Measurements from ENCODE around the gene MFRP.

Gene MFRP

DNA sequence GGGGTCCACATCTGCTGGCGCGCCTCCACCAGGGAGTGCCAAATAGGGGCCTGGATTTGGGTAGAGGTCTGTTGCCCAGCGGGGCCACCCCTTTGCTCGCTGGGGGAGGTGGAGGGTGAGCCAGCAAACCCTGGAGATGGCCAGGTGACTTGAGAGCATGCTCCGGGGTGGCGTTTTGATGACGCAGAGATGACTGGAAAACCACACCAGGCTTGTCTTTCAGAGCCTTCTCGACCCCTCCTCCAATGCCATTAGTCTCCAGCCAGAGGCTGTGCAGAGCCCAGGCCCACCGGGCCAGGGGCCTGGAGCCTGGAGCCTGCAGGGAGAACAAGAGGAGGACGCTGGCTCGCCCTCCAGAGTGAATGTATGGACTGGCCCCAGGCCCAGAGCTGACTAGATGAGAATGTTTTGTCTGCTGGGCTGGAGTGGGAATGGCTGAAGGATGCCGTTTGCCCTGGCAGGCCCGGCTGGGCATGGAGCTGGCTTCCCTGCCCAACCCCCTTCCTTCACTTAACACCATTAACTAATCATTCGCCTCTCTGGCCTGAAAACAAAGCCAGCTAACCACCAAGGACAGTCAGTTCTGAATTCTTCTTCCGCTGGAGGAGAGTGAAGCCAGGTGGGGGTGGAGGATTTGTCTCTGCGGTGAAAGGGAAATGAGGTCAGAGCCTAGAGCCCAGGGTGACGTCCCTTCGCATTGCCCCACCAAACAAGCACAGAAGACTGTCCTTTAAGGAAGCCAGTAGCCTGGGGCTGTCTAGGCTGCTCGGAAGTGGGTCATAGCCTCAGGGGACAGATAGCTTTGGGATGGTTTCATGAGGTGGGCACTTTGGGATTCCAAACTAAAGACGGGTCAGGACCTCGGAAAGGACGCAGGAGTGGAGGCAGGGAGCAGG, 28.0 kb downstream of the MFRP start:
- no peak for DNase-seq (ENCODE audit: low read depth in 2 of 2)

DNA sequence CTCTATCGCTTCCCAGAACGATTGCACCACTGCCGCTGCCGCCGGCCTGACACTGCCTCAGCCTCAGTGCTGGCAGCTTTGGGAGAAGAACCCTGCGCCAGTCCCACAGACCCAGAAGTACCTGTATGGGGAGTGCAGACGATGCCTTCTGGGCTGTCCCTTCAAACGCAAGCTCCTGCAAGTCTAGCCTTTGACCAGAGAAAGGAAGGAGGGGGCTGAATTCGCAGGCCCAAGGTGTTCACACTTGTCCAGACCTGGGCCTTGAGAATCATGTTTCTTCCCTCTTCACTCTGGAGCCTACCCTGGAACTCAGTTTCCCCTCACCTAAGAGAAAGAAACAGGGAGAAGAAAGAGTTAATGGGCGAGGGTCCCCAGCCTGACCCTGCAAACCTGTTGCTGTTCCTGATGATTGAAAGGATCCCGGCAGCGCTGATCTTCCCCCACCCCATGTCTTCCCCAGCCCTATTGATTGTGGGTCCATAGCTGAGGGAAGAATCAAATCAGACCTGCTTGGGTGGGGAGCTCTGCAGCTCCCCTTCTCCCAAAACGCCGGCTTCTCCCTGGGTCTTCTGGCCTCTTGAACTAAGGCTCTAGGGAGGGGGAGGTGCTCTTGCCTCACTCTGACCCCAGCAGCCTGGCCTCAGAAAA, 28.8 kb downstream of the MFRP start:
- DNase-seq (ENCODE audit: low read depth in 2 of 2) = no peak

DNA sequence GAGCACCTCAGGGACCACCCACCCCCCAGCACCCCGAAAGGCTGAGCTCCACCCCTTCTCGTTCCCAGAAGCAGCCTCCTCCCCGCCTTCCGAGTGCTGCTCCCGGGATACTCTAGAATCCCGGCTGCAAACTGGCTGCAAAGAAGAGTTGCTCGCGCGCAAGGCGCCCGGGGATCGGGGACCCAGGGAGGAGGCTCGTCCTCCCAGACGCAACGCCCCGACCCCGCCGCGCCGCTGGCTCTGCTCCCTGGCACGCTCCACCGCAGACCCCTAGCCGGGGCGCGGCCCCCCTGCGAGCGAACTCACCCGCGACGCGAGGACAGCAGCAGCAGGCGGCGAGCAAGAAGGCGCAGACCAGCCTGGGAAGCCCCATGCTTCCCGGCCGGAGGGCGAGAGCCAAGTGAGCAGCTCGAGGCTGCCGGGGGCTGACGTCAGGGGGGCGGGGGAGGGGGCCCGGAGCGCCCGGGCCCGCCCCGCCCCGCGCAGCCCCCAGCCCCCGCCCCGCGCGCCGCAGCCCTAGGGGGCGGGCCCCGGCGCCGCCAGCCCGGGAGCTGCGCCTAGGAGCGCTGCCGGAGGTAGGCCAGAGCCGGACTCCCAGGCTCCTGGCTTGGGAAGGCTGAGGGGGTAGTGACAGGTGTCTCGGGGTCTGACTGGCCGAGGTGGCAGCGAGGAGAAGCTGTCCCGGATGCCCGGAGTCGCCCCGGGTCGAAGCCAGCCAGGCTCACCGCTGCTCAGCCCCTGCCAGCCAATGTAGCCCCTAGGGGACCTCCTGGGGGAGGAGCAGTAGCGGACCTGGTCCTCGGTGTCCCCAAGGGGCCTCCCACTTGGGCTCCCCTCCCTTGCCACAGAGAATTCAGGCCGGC, 29.5 kb downstream of the MFRP start, which contains the start of gene MCAM:
Gene MCAM (minus strand): TSS at position 402 of the 863 bp plus-strand sequence. CDS start 29 bp downstream, at position 373.
- no peak for DNase-seq (ENCODE audit: low read depth in 2 of 2)

DNA sequence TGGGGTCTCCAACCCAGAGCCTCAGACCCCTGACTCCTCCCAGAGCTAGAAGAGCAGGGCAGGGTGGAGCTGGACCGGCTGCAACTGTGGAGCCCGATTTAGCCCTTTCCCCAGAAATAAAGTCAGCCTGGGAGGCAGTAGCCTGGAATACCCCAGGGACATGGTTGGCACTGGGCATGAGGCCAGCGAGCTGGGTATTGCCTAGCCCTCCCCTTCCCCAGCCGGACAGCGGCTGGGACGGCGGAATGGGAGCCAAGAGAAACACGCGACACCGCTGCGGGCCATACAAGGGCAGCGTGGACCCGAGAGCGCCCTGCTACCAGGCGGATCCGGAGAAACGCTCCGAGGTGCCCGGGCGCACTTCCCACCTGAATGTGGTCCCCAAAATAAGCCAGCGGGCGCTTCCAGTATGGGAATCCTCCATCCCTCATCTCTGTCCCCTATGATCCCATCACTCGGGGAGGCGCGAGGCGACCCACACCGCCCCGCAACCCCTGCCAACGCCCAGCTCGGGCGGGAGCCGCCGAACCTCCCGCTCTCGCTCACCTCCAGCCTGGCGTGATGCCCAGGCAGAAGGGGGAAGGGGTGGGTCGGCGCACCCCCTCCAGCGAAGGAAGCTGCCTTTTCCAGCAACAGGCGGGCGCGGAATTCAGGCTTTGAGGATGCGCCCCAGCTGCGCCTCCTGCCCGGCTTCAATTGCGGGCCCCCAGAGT, 30.3 kb downstream of the MFRP start:
- DNase-seq (ENCODE audit: low read depth in 2 of 2) = no peak

DNA sequence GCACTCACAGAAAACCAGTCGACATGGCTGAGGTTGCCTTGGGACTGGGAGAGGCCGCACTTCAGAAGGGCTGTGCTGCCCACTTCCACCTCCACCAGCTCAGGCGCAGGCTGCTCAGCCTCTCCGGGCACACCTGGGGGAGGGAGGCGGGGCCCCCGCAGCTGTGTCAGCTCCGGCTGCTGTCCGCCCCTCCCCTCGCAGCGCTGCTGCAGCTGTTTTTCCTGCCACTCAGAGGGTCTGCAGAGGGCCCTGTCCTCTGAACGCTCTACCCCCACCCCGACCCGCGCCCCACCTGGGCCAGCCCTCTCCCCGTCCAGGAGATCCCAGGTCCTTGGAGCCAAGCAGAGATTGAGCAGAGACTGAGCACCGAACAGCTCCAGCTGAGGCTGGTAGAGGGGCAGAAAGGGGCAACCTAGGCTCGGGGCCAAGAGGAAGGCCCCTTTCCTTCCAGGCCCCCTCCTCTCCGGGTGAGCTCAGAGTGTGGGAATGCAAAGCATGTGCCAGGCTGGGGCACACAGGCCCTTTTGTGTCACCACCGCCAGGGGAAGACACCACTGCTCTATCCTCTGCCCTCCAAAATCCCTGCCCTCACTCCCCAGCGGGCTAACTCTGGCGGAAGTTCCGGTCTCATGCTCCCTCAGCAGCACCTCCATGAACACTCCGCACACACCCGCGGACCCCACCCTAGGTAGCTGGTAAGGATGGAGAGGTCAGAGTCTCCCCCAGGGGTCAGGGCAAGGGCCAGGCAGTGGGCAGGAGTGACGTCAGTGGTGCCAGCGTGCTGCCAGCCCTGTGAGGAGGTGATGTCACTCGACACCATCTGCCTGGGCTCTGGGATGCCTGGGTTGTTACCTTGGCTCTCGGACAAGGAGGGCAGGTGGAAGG, 31.1 kb downstream of the MFRP start:
- DNase-seq (ENCODE audit: low read depth in 2 of 2) = no peak

DNA sequence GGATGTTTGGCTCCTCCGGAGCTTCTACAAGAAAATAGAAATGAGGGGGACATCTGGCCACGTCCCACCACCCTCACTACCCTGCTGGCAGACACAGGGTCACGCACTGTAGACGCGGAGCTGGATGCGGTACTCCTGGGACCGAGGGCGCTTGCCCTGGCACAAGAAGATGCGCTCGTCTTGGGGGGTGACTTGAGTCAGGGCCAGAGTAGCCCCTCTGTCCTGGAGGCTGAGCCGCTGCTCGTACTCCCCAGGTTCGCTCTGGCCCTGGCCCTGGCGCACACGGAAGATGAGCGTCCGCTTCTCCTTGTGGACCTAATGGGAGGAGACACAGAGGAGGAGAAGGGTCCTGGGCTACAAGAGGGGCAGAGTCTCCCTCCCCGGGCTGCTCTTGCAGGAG, 31.8 kb downstream of the MFRP start:
- DNase-seq (ENCODE audit: low read depth in 2 of 2) = no peak

DNA sequence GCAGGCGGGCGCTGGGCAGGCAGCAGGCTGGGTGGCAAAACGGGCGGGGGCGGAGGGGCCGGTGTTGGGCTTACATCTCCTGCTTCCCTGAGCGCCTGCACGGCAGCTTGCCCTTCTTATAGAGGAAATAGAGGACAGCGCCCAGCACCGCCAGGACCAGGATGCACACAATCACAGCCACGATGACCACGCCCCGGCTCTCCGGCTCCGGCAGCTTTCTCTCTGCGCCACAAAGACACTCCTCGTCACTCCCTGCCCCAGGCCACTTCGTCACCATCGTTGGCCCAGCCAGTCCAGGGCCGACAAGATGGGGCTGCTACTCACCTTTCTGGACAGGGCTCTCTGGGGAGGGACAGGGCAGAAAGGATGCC, 35.8 kb downstream of the MFRP start:
- DNase-seq (ENCODE audit: low read depth in 2 of 2) = no peak

DNA sequence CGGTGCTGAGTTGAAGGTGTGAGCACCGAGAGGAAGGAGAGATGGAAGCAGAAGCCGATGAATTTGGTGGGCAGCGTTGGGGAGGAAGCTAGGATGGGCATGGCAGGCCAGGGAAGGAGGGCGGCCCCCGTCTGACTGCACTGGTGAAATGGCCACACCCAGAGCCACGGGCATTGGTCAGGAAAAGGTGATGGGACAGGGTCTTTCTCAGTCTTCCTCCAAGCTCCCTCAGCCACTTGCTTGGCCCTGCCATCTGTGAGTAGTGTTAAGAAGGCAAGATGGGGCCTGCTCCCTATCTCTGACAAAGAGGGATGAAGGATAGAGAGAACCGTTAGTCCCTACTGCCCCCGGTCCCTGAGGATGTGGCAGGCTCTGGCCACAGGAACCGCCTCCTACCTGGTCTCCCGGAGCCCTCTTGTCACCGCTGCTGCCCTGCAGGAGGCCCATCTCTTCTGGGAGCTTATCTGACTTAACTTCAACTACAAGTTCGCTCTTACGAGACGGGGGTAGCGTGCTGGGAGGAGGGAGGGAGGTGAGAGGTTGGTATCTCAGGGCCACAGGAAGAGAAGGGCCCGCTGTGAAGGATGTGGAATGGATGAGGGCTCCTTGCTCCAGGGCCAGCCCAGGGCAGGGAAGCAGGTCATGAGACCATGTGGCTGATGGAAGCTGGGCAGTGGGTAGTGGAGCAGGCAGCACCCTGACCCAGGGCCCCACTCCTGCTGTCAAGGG, 36.4 kb downstream of the MFRP start:
- no peak for DNase-seq (ENCODE audit: low read depth in 2 of 2)

DNA sequence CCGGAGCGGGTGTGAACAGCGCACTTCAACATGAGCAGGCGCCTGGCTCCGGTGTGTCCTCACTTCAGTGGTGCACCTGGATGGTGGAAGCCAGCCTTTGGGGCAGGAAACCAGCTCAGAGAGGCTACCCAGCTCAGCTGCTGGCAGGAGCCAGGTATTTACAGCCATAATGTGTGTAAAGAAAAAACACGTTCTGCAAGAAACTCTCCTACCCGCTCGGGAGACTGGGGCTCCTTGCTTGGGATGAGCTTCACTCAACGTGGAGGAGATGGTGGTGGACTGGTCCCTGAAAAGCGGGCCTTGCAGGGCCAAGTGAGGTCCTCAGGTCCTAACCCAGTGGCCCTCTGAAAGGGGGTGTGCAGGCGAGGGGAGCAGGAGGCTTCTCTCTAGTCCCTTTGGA, 37.1 kb downstream of the MFRP start:
- DNase-seq (ENCODE audit: low read depth in 2 of 2) = no peak

DNA sequence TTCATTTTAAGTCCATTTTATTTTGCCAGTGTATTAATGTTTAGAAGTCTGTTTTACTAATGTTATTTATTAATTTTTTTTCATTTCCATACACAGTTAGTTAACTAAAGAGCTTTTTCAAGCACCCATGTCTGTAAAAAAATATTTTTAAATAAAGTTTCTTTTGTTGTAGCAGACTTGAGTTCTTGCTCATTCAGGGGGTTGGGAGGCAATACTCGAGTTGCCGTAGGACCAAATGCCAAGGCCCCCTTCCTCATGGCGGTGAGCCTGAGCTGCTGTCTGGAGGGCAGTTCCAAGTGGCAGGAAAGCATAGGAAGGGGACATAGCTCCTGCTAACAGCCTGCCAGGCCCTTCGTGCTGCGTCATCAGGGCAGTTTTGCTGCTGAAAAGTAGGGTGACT, 38.5 kb downstream of the MFRP start:
- DNase-seq (ENCODE audit: low read depth in 2 of 2) = no peak

DNA sequence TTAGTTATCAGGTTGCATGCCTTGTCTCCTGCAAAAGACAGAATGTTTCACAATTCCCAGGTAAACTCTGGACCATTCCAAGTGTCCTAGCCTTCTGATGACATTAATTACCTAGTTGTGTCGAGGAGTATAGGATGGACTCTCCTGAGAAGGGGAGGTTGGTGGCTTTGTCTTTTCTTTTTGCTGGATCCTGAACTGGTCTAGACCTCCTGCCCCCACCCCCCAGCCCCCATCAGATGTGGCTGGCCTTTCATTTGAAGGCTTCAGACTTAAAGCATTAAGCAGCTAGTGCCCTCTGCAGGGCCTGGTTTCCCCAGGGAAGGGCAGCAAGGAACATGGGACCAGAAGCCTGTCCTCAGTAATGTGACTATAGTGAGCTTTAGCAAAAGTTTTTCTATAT, 39.3 kb downstream of the MFRP start:
- no peak for DNase-seq (ENCODE audit: low read depth in 2 of 2)

DNA sequence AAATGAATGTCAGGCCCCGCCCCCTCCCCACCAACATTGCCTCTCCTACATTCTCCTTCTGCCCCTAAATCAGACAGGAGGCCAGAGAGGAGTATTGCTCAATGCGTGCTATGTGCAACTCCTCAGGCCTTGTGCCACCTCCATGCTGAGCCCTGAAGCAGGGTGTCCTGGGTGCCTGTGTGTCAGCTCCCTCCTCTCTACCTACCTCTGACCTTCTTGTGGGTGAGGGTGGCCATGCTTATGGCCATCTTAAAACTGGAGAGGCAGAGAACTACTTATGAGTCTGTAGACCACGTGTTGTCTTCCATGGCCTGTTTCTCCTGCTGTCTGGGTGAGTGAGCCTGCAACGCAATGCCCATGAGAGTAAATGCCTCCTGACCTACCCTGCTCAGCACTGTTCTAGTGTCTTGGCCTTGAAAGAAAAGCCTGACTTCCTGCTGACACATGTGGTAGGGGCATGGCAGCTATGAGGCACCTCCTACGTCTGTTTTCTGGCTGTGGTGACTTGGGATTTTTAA, 40.1 kb downstream of the MFRP start:
- no peak for DNase-seq (ENCODE audit: low read depth in 2 of 2)

DNA sequence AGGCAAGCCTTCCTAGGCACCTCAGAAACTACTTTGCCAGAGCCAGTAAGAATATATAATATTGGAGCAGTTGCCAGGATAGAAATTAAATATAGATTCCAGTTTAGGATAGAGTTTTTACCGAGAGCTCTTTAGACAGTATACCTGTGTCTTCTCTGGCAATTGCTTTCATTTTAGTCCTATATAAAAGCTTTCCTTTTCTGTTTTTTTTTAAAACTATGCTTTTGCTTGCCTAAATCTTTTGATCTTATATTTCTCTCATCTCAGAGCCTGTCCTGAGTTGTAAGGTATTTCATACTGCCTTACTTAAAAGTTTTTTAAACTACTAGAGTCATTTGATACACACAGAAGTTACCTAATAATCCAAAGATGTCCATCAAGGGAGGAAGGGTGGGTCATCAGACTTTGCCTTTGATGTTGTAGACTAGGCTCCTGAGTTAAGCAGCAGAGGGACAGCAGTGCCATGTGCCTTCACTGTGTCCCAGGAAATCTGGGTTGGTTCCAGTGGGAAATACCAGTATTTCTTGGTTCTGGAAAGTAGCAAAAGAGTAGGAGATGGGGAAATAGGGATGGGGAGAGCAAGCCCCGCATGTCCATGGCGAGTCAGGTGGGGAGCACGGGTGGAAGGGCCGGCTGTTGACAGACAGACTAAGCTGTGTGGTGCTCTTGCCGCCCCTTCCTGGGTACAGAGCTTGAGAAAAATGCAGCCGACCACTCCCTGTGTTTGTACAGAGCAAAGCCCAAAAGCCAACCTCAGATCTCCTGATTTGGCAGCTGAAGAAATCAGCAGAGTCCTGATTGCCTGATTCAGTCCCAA, 40.7 kb downstream of the MFRP start:
- no peak for DNase-seq (ENCODE audit: low read depth in 2 of 2)

DNA sequence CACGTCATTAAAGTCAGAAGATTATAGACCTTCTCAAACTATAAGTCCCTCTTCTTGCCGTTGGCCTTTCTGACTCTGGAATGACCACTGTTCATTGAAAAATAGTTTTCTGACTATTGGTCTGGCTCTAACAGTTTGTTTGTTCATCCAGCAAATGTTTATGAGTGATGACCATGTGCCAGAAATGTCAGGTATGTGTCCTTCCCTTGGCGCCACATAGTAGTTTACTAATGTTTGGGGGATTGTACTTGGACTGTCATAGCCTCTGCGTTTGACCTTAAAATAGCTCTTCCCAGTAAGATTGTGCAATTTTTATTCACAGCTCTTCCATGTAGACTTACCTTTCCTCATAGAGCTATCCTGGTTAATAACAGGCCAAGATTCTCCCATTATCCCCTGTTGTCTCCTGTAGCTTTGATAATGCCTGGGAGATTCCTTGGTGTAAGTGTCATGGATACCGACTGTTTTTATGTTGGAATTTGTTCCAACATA, 43.2 kb downstream of the MFRP start:
- DNase-seq (ENCODE audit: low read depth in 2 of 2) = no peak

DNA sequence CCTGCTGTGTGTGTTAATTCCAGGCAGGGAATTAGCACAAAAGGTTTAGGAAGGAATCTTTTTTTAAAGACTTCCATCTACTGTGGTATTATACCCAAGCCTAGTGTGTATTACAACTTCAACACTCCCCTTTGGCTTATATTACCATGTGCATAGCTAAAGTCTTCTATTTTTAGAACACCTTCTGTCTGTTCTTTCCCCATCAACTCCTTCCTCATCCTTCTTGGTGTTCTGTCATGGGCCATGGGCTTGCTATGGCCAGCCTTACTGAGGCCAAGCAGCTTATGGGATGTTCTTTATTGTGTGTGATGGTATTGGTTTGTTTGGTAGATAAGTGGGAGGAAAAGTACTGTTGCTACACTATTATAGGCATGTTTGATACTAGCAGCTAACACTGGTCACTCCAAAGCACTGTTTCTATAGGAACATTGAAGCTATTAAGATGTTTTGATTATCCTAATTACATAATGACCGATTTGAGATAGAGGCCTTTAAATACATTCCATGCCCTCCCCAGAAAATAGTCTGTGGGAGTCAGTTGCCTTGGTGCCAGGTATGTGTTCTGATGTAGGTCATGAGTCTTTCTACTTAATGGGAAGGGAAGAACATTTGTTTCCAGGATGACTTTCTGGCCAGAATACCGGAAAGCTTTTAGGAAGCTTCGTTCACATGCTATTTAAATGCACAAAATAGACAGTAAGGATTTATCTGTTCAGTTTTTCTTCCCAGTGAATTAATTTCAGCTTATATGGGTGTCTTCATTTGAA, 46.1 kb downstream of the MFRP start:
- no peak for DNase-seq (ENCODE audit: low read depth in 2 of 2)

DNA sequence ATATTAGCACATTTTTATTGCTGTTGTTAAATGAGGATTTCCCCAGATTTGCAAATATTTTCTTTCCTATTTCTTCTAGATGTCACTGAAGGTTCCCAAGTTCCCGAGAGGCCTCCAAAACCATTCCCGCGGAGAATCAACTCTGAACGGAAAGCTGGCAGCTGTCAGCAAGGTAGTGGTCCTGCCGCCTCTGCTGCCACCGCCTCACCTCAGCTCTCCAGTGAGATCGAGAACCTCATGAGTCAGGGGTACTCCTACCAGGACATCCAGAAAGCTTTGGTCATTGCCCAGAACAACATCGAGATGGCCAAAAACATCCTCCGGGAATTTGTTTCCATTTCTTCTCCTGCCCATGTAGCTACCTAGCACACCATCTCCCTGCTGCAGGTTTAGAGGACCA, 47.1 kb downstream of the MFRP start:
- DNase-seq (ENCODE audit: low read depth in 2 of 2) = no peak

DNA sequence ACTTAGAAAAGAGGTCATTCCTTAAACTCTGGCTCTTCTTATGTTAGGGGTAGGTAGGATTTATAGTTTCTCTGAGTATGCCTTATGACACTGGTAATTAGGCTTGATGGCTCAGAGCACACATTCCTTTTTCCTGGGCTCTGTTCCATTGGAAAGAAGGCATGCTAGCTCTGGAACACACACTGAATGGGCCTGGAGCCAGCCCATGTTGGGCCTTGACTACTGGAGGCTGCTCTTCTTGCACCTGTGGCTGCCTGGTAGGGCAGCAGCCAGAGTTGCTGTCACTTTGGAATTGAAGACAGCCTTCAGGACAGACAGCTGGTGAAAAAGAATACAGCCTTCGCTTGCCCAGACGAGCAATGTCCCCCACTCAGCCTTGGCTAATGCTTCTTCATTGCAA, 47.8 kb downstream of the MFRP start:
- no peak for DNase-seq (ENCODE audit: low read depth in 2 of 2)

DNA sequence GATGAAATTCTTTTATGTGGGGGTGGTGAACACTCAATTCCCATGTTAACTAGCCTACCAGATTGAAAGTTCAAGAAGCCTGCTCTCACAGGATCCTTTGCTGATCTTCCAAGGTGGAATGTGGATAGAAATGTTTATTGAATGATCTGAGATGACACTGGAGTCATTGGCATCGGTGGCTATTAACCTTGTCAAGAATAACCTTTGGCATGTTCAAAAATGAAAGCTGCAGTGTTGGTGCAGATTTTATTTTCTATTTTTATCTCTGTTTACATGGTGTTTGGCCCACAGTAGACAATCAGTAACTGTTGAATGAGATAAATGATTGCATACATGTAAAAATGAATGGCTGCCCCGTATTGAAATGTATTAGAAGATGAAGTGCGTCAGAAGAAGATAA, 48.6 kb downstream of the MFRP start:
- no peak for DNase-seq (ENCODE audit: low read depth in 2 of 2)

Data from activated CD4-positive, alpha-beta T cell treated with anti-CD3 and anti-CD28 coated beads for 24 hours (primary cell).